HG03565 (cell line): Measurements from ENCODE around the gene TIMM8A.
"Not testable (repeated sequence)": the region's sequence is repeated elsewhere in the genome, so short reads cannot be mapped to it uniquely, and the experiment has no call there.

Experiments
- ATAC-seq: cut with Tn5 transposase; IDR thresholded peaks from one replicate; pipeline ENCODE4 v1.9.1; 2021; ENCODE audit warnings: mild to moderate bottlenecking, moderate library complexity; ENCODE audit not compliant: unreplicated experiment

TIMM8A gene

DNA sequence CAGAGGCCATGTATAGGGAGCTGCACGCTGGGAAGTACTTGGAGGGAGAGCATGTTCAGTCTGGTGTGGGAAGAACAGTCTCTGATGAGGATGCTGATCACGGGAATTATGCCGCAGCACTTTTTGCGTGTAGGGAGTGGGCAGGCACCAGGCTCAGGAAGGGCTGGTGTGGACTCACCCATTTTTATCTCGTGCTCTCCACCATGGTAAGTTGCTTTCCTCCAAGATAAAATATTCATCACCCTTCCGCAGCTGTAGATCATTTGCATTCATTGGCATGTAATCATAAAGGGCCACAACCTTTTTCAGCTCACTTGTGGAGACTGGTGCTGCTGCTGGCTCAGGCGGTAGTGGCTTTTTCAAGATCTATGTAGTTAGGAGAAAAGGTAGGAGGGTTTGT lies 11.8 kb upstream of the TIMM8A start:
- ATAC-seq: no peak

DNA sequence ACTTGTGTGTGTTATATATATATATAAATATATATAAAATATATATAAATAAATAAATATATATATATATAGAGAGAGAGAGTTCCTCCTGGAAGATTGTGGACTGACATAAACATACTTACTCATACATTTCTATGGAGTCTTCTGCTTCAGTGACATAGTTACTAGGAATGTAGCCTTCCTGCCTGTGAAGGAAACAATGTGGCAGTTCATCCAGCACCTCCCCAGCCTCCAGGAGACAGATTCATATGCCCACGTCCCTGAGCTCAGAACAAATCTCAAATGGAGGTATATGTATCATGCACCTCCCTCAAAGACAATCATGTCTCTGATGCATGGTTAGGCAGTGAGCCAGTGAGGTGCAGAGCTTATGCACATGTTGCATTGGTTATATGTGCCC lies 11.4 kb upstream of the TIMM8A start:
- ATAC-seq: no peak

DNA sequence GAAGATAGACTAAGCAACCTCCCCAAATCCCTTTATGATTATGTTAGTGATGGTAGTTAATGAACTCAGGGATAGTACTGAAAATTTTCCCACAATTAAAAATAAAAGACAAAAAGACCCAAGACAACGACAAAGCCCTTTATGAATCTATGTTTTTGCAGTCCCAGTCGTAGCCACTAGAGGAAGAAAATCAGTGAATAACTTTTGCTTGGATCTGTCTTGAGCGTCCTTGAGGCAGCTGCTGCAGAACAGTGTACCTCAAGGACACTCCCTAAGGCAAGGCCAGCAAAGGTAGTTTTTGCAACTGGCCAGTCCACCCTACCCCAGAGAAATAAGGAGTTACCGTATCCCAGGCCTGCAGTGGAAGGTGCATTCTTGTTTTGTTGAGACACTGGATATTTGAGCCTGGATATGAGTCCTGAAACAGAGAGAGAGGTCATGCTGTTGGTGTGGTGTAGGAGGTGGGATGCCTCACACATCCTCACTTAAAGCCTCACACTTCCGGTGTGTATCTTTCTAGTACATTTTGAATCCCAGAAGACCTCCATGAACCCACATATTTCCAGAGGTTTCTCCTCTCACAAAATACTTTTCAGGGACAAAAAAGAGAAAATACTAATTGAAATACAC lies 8.7 kb upstream of the TIMM8A start:
- ATAC-seq: no peak

DNA sequence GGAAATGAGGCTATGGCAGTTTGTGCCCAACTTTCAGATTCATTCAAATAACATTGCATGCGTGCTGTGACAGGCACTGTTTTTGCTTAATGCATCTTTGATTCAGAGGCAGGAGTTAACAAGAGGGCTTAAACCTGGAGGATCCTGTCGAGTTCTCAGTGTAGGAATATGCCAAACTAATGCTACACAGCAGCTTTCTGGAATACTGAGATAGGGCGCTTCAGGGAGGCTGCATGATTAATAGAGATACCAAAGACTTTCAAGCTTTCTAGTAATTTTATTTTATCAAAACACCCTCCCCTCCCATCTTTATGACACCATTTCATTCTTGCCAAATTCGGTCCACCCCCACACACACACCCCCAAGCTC lies 636 bp upstream of the TIMM8A start:
- no peak for ATAC-seq

DNA sequence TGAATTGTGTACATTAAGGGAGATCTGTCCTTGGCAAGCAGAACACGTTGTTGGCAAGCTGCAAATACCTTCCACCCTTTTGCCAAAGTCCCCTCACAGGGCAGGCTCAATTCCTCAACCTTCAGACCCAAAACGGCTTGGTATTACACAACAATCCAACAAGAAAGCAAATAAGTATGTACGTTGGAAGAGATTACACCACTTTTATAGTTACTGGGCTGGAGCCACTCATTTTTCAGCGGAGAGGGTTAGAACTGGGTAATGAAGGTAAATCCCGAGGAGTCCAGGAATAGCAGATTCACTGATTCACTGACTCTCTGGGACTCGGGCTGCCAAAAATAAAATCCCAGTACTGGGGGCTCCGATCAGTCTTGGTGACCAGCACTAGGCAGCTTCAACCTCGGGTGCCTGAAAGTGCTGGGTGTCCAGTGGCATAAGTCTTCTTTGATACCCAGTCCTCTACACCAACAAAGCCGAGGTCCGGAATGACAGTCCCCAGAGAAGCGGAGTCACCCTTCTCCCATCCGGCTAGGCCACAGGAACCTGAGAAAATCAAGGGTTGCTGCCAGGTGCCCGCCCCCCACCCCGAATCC lies 587 bp downstream of the TIMM8A start:
- no peak for ATAC-seq

DNA sequence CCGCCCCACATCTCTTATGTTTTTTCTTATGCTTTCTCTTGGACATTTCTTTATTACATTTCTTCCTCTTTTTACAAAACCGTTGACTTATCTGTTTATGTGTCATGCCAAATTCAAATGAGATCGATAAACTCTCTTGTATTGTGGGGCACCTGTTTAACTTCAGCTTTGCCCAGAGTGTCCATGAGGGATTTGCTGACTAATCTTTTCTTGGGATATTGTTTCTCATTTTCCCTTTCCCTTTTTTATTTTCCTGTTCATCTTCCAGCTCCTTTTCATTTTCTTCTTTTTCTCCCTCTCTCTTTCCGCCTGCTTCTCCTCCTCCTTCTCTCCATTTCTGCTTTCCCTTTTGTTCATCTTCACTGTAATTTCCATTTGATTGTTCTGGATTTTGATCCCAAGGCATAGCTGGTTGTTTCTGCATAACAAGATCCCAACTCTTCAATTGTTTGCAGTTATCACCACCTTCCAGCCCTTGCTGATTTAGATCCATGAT lies 10.7 kb downstream of the TIMM8A start:
- no peak for ATAC-seq

DNA sequence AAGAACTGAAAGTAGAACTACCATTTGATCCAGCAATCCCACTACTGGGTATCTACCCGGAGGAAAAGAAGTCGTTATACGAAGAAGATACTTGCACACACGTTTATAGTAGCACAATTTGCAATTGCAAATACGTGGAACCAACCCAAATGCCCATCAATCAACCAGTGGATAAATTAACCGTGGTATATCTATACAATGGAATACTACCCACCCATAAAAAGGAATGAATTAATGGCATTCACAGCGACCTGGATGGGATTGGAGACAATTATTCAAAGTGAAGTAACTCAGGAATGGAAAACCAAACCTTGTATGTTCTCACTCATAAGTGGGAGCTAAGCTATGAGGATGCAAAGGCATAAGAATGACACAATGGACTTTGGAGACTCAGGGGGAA lies 14.2 kb downstream of the TIMM8A start:
- ATAC-seq: not testable (repeated sequence)

DNA sequence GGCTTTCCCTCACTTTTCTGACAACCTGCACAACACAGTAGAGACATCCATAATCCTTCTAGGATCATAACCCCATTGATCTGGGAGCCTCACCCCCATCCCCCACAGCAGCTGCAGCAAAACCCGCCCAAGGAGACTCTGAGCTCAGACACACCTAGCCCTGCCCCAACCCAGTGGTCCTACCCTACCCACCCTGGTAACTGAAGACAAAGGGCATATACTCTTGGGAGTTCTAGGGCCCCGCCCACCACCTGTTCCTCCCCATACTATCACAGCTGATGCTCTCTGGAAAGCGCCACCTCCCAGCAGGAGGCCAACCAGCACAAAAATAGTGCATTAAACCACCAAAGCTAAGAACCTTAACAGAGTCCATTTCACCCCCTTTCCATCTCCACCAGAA lies 21.9 kb downstream of the TIMM8A start:
- ATAC-seq: not testable (repeated sequence)

DNA sequence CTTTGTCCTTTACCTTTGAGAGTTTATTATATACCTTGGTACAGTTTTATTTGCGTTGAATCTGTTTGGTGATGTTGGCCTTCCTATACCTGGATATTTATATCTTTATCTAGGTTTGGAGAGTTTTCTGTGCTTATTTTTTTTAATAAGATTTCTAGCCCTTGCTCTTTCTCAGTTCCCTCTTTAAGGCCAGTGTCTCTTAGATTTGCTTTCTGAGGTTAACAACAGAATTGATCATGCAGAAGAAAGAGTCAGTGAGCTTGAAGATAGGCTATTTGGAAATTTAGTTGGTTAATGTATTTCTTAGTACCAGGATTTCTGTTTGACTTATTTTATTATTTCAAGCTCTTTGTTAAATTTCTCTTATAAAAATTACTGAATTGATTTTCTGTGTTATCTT lies 44.8 kb downstream of the TIMM8A start:
- ATAC-seq: no peak
